H1 (cell line): Measurements from ENCODE around the gene STARD3NL. TPM values are rescaled to one million over a fixed set of nuclear protein-coding genes. Genes with fewer than 3 reads are reported as not detected.

ENCODE experiments used
- CTCF ChIA-PET: fragments of 300-600 bp; sonication (Branson Sonifier 250); formaldehyde crosslinking; loops from one replicate; lab custom pipeline; 2021; ENCODE audit not compliant: partially characterized antibody; lab: Charles Lee
- POLR2A ChIA-PET: fragments of 300-600 bp; sonication (Branson Sonifier 250); formaldehyde crosslinking; loops from one replicate; lab custom pipeline; 2021; ENCODE audit warnings: inconsistent platforms; ENCODE audit not compliant: partially characterized antibody; lab: Charles Lee
- DNase-seq, 2 experiments: peaks; one replicate each; pipeline versions ENCODE4 v3.0.0 to v3.0.0-alpha.2; 2010 to 2022; ENCODE audit warnings: low spot score in 2 of 2, low read depth in 1 of 2, mixed read lengths in 1 of 2
- FAIRE-seq: peaks from 2 replicates; lab custom pipeline; 2011; peaks lifted over from hg19 to GRCh38; lab: Jason Lieb, UNC
- H2AFZ ChIP-seq: 2 replicates; pipeline ENCODE4 v1.8.1; 2012; ENCODE audit warnings: low read length, inconsistent platforms
- H2AK5ac ChIP-seq: 2 replicates; pipeline ENCODE4 v1.6.1; 2013; ENCODE audit warnings: low read depth, low read length
- H2BK120ac ChIP-seq: replicated peaks from 2 replicates; pipeline ENCODE3; 2013; ENCODE audit warnings: low read depth, low read length, inconsistent platforms
- H2BK12ac ChIP-seq: 2 replicates; pipeline ENCODE4 v1.6.1; 2013; ENCODE audit warnings: low read depth, low read length
- H2BK15ac ChIP-seq: 2 replicates; pipeline ENCODE4 v1.6.1; 2013; ENCODE audit warnings: low read length
- H2BK20ac ChIP-seq: 2 replicates; pipeline ENCODE4 v1.6.1; 2013; ENCODE audit warnings: low read length
- H2BK5ac ChIP-seq: 2 replicates; pipeline ENCODE4 v1.6.1; 2013; ENCODE audit warnings: low read depth, low read length
- H3K14ac ChIP-seq: 2 replicates; pipeline ENCODE4 v1.6.1; 2013; ENCODE audit warnings: inconsistent platforms; ENCODE audit not compliant: insufficient read length
- H3K18ac ChIP-seq: 2 replicates; pipeline ENCODE4 v1.6.1; 2013; ENCODE audit warnings: low read length; ENCODE audit errors: extremely low read depth
- H3K23ac ChIP-seq: 2 replicates; pipeline ENCODE4 v1.6.1; 2013; ENCODE audit warnings: inconsistent platforms; ENCODE audit not compliant: insufficient read length
- H3K23me2 ChIP-seq: 2 replicates; pipeline ENCODE4 v1.6.1; 2013; ENCODE audit warnings: low read depth, low read length
- H3K27ac ChIP-seq: 2 replicates; pipeline ENCODE4 v1.6.1; 2011; ENCODE audit warnings: low read depth, low read length, inconsistent platforms
- H3K27me3 ChIP-seq, 4 experiments: replicated peaks in 1 of 4; 1 replicate in 1 of 4; 2 replicates in 3 of 4; pipeline versions ENCODE4 v1.6.1 to v1.8.1; 2011 to 2013; ENCODE audit warnings: low read length in 3 of 4, mild to moderate bottlenecking in 3 of 4, inconsistent platforms in 2 of 4, mixed read lengths in 2 of 4, moderate library complexity in 1 of 4; ENCODE audit not compliant: control insufficient read depth in 3 of 4, insufficient read depth in 3 of 4; ENCODE audit errors: extremely low read depth in 1 of 4
- H3K36me3 ChIP-seq, 4 experiments: 2 replicates each; pipeline versions ENCODE4 v1.6.1 to v1.8.1; 2011 to 2013; ENCODE audit warnings: mild to moderate bottlenecking in 4 of 4, low read length in 3 of 4, moderate library complexity in 2 of 4, control low read depth in 1 of 4, inconsistent platforms in 1 of 4; ENCODE audit not compliant: insufficient read depth in 4 of 4, control insufficient read depth in 2 of 4
- H3K4ac ChIP-seq: replicated peaks from 2 replicates; pipeline ENCODE3; 2013; ENCODE audit warnings: low read length, low read depth, mixed read lengths, inconsistent platforms; ENCODE audit not compliant: insufficient read length
- H3K4me1 ChIP-seq, 4 experiments: replicated peaks in 1 of 4; 1 replicate in 1 of 4; 2 replicates in 3 of 4; pipeline versions ENCODE4 v1.6.1 to v1.8.1; 2011 to 2013; ENCODE audit warnings: low read length in 3 of 4, inconsistent platforms in 2 of 4, mixed read lengths in 1 of 4; ENCODE audit not compliant: insufficient read depth in 4 of 4, control insufficient read depth in 3 of 4
- H3K4me2 ChIP-seq, 2 experiments: 2 replicates each; pipeline versions ENCODE4 v1.6.1 to v1.8.1; 2011 to 2013; ENCODE audit warnings: low read depth in 2 of 2, low read length in 2 of 2, control low read depth in 1 of 2, inconsistent platforms in 1 of 2, mild to moderate bottlenecking in 1 of 2; ENCODE audit not compliant: insufficient read depth in 1 of 2
- H3K4me3 ChIP-seq, 4 experiments: fragments of 200-600, 300-600 bp in 1 of 4; sonication (generic), shearing (Covaris generic), sonication (Bioruptor Twin) in 1 of 4; 2 replicates each; pipeline versions ENCODE4 v1.5.1 to v1.8.1; 2011 to 2016; ENCODE audit warnings: low read length in 4 of 4, low read depth in 3 of 4, control low read depth in 2 of 4, inconsistent platforms in 2 of 4, mild to moderate bottlenecking in 2 of 4, mixed read lengths in 1 of 4, moderate library complexity in 1 of 4; ENCODE audit not compliant: insufficient read depth in 2 of 4; ENCODE audit errors: extremely low read depth in 1 of 4
- H3K56ac ChIP-seq: replicated peaks from 2 replicates; pipeline ENCODE3; 2013; ENCODE audit warnings: low read depth, mild to moderate bottlenecking, mixed read lengths, low read length, inconsistent platforms; ENCODE audit not compliant: insufficient read length
- H3K79me1 ChIP-seq: 2 replicates; pipeline ENCODE4 v1.6.1; 2013; ENCODE audit warnings: low read depth, low read length, control low read depth
- H3K79me2 ChIP-seq, 2 experiments: 2 replicates each; pipeline versions ENCODE4 v1.6.1 to v1.8.1; 2012 to 2013; ENCODE audit warnings: low read length in 2 of 2, mild to moderate bottlenecking in 2 of 2, inconsistent platforms in 1 of 2; ENCODE audit not compliant: insufficient read depth in 2 of 2, control insufficient read depth in 1 of 2
- H3K9ac ChIP-seq, 4 experiments: replicated peaks in 1 of 4; 1 replicate in 1 of 4; 2 replicates in 3 of 4; pipeline versions ENCODE4 v1.6.1 to v1.8.1; 2011 to 2013; ENCODE audit warnings: low read depth in 3 of 4, low read length in 3 of 4, control low read depth in 2 of 4, mild to moderate bottlenecking in 2 of 4, moderate library complexity in 2 of 4, inconsistent platforms in 1 of 4; ENCODE audit errors: extremely low read depth in 1 of 4
- H3K9me3 ChIP-seq, 2 experiments: 2 replicates each; pipeline versions ENCODE4 v1.6.1 to v1.8.1; 2012 to 2013; ENCODE audit warnings: mild to moderate bottlenecking in 2 of 2, moderate library complexity in 2 of 2, control low read depth in 1 of 2, inconsistent platforms in 1 of 2, low read depth in 1 of 2, low read length in 1 of 2, mixed read lengths in 1 of 2; ENCODE audit not compliant: insufficient read depth in 2 of 2
- H4K20me1 ChIP-seq, 2 experiments: replicated peaks in 1 of 2; 2 replicates each; pipeline versions ENCODE3 to v1.8.1; 2011 to 2013; ENCODE audit warnings: inconsistent platforms in 2 of 2, low read length in 2 of 2, mild to moderate bottlenecking in 1 of 2; ENCODE audit not compliant: insufficient read depth in 2 of 2, control insufficient read depth in 1 of 2
- H4K5ac ChIP-seq: 2 replicates; pipeline ENCODE4 v1.6.1; 2013; ENCODE audit warnings: low read length, low read depth, mixed read lengths, inconsistent platforms; ENCODE audit not compliant: insufficient read length
- H4K8ac ChIP-seq: 2 replicates; pipeline ENCODE4 v1.8.0; 2013; ENCODE audit warnings: mild to moderate bottlenecking, moderate library complexity, low read length, inconsistent platforms; ENCODE audit not compliant: insufficient read depth; ENCODE audit errors: extremely low read depth
- H4K91ac ChIP-seq: replicated peaks from 2 replicates; pipeline ENCODE3; 2013; ENCODE audit warnings: low read length, mixed read lengths, inconsistent platforms; ENCODE audit not compliant: insufficient read length
- BACH1 ChIP-seq: IDR thresholded peaks from 2 replicates; pipeline ENCODE4 v1.6.1; 2012; ENCODE audit warnings: low read length, improper control_type of control experiment
- CHD1 ChIP-seq: IDR thresholded peaks from 2 replicates; pipeline ENCODE4 v1.6.1; 2012; ENCODE audit warnings: low read depth, low read length, improper control_type of control experiment
- EZH2 ChIP-seq: fragments of 200-600 bp; sonication (generic); IDR thresholded peaks from 2 replicates; pipeline ENCODE4 v1.7.1; 2012; ENCODE audit warnings: low read depth, mild to moderate bottlenecking, moderate library complexity, low read length, inconsistent platforms; ENCODE audit not compliant: severe bottlenecking
- HDAC6 ChIP-seq: IDR thresholded peaks from one replicate; pipeline ENCODE4 v1.7.1; 2012; ENCODE audit warnings: low read depth, mild to moderate bottlenecking, inconsistent platforms, low read length, moderate library complexity
- JUND ChIP-seq: IDR thresholded peaks from 2 replicates; pipeline ENCODE4 v1.6.1; 2011; ENCODE audit warnings: mild to moderate bottlenecking, improper control_type of control experiment, low read length
- MAX ChIP-seq: IDR thresholded peaks from 2 replicates; pipeline ENCODE4 v1.6.1; 2012; ENCODE audit warnings: inconsistent platforms
- POLR2A ChIP-seq, 2 experiments: IDR thresholded peaks; 1 replicate in 1 of 2; 2 replicates in 1 of 2; pipeline ENCODE4 v1.6.1; 2011; ENCODE audit warnings: low read depth in 2 of 2, low read length in 2 of 2, mild to moderate bottlenecking in 2 of 2; ENCODE audit errors: control extremely low read depth in 1 of 2
- RAD21 ChIP-seq, 2 experiments: IDR thresholded peaks in 1 of 2; conservative IDR thresholded peaks in 1 of 2; 2 replicates each; pipeline ENCODE4 v1.6.1; 2011; ENCODE audit warnings: low read depth in 2 of 2, low read length in 2 of 2, improper control_type of control experiment in 1 of 2, inconsistent platforms in 1 of 2, mild to moderate bottlenecking in 1 of 2, moderate library complexity in 1 of 2
- RXRA ChIP-seq: IDR thresholded peaks from 2 replicates; pipeline ENCODE4 v1.6.1; 2011; ENCODE audit warnings: low read depth, mild to moderate bottlenecking, low read length, moderate library complexity; ENCODE audit not compliant: insufficient read depth
- TAF7 ChIP-seq: optimal IDR thresholded peaks from 2 replicates; pipeline ENCODE3; 2011; ENCODE audit warnings: low read depth, mild to moderate bottlenecking, inconsistent platforms, low read length, moderate library complexity, borderline replicate concordance
- TEAD4 ChIP-seq: IDR thresholded peaks from 2 replicates; pipeline ENCODE4 v1.6.1; 2012; ENCODE audit warnings: low read depth, low read length, inconsistent platforms, mixed read lengths
- YY1 ChIP-seq: IDR thresholded peaks from 2 replicates; pipeline ENCODE4 v1.6.1; 2011; ENCODE audit warnings: low read depth, mild to moderate bottlenecking, low read length
- WGBS, 2 experiments: shearing (Covaris generic) in 1 of 2; methylation state at CpG; one replicate each; pipeline versions ENCODE4 v1.1.6 to v1.1.7; 2013 to 2015; ENCODE audit warnings: low lambda C conversion rate in 2 of 2, mixed read lengths in 2 of 2, inconsistent platforms in 1 of 2, low coverage in 1 of 2, missing lambda C conversion rate in 1 of 2; ENCODE audit not compliant: insufficient replicate concordance in 2 of 2, insufficient coverage in 1 of 2, insufficient read length in 1 of 2; ENCODE audit errors: extremely low coverage in 1 of 2, missing lambda C conversion rate in 1 of 2; 5-methylcytosine and 5-hydroxymethylcytosine counted together
- polyA plus RNA-seq, 7 experiments: library from polyadenylated mRNA; depleted of rRNA in 3 of 7; stranded (reverse) in 5 of 7; unstranded in 2 of 7; fragments of >200 nt in 5 of 7; fragments of 200-250 nt in 2 of 7; gene quantifications; 1 replicate in 5 of 7; 2 replicates in 1 of 7; 4 replicates in 1 of 7; pipeline versions ENCODE4 v1.2.1 to v1.2.3, GENCODE V29; 2011 to 2013; ENCODE audit warnings: missing spikeins in 2 of 7, mixed read lengths in 2 of 7
- total RNA-seq: library from RNA; stranded (reverse); fragmentation: NEBNext Ultra II Directional; extraction: Animal tissue kit (Norgen Biotek cat#: 25700); gene quantifications from 2 replicates; pipeline ENCODE4 v1.2.1, GENCODE V29; 2021
- TF ChIP-seq, protein P1 (sequence below): IDR thresholded peaks from 2 replicates; pipeline ENCODE4 v1.6.1; 2011; ENCODE audit warnings: low read length, improper control_type of control experiment

Gene STARD3NL
- total and polyA plus RNA-seq, 2 of the 8 experiments (the other 6 are each of a cell fraction or from before 2014, with no cell fraction given), result 27.1 to 40.5 TPM

DNA sequence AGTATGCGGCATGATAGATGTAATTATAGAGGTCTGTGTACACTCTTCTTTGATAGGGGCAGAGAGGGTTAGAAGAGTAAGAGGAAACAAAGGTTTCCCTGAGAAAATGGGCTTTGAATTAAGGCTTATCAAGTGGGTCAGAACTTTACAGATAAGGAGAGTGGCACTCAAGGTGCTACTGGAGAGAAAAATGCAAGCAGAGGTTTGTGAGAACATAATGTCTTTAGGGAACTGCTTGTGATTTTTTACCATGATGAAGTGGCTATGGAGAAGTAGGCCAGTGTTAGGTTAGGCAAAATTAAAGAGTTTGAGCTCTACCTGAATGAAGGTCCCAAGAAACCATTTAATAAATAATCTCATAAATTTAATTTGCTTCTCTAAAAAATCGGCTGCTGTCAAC lies 14.3 kb downstream of the STARD3NL start:
- no peak overlapping the region for H3K4me2 ChIP-seq
- no peak overlapping the region for H2BK12ac ChIP-seq
- FAIRE-seq, result no peak
- no peak overlapping the region for H3K4ac ChIP-seq
- H4K91ac ChIP-seq, result no peak overlapping the region
- peaks cover 5 to 12% (median 9%) of the 10 kb centered on the region in 4 experiments; a peak in 6 of 7 replicates for H3K4me1 ChIP-seq
- no peak overlapping the region for H3K18ac ChIP-seq
- no peak overlapping the region for H2BK120ac ChIP-seq
- no peak for DNase-seq
- H3K79me2 ChIP-seq, result peaks cover 0 to 84% of the 10 kb centered on the region in 2 experiments; a peak in 3 of 4 replicates
- no peaks in the 10 kb centered on the region for H3K36me3 ChIP-seq
- H4K20me1 ChIP-seq, result peaks cover 0 to 4% of the 10 kb centered on the region in 2 experiments
- H3K27me3 ChIP-seq, result no peaks in the 10 kb centered on the region
- POLR2A ChIA-PET, result interaction anchor here (2.1 kb wide), 1 partner anchor 19 kb away, joined by 4 read pairs; no protein-coding TSS in a partner anchor
- no peak overlapping the region for H2AFZ ChIP-seq
- no peak overlapping the region for H3K4me3 ChIP-seq
- H3K14ac ChIP-seq, result no peak overlapping the region
- 89% methylated on average over 2 of the region's 2 CpGs; no CpG with 5 or more reads in 1 of the 2 experiments for WGBS, 2 experiments
- H4K5ac ChIP-seq, result no peak overlapping the region
- no peak for TF ChIP-seq RAD21 (IDR thresholded peaks at IDR 0.05 in 1 of 2, conservative IDR thresholded peaks at IDR 0.05 in 1 of 2; ENCODE audit: low read depth in 2 of 2, low read length in 2 of 2)
- TF ChIP-seq TAF7, result no peak
- no peak for TF ChIP-seq MAX
- TF ChIP-seq POLR2A (IDR thresholded peaks at IDR 0.05; ENCODE audit: control extremely low read depth in 1 of 2, low read depth in 2 of 2, low read length in 2 of 2), result no peak
- TF ChIP-seq CHD1, result no peak
- no peak for TF ChIP-seq HDAC6
- TF ChIP-seq JUND, result no peak
- TF ChIP-seq, protein P1, sequence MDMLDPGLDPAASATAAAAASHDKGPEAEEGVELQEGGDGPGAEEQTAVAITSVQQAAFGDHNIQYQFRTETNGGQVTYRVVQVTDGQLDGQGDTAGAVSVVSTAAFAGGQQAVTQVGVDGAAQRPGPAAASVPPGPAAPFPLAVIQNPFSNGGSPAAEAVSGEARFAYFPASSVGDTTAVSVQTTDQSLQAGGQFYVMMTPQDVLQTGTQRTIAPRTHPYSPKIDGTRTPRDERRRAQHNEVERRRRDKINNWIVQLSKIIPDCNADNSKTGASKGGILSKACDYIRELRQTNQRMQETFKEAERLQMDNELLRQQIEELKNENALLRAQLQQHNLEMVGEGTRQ, result no peak
- no peak for TF ChIP-seq BACH1
- TF ChIP-seq YY1, result no peak
- no peak for TF ChIP-seq EZH2
- no peak for TF ChIP-seq TEAD4
- no peak for TF ChIP-seq RXRA
- H4K8ac ChIP-seq, result no peak overlapping the region
- H3K79me1 ChIP-seq, result 0 out of 2 replicates have a peak, but pooled peaks cover 2% of the 10 kb centered on the region
- no peak overlapping the region for H2BK5ac ChIP-seq
- no peaks in the 10 kb centered on the region for H3K23me2 ChIP-seq
- no peak overlapping the region for H3K23ac ChIP-seq
- no peaks in the 10 kb centered on the region for H3K9me3 ChIP-seq
- H3K27ac ChIP-seq, result no peak overlapping the region
- no peak overlapping the region for H2AK5ac ChIP-seq
- CTCF ChIA-PET, result interaction anchor here (1.3 kb wide), 1 partner anchor 23 kb away, joined by 8 read pairs; no protein-coding TSS in a partner anchor
- H3K56ac ChIP-seq, result no peak overlapping the region
- H3K9ac ChIP-seq, result no peak overlapping the region
- no peak overlapping the region for H2BK20ac ChIP-seq
- no peak overlapping the region for H2BK15ac ChIP-seq
